GM12878 (cell line): Measurements from ENCODE around the gene MAP3K6. TPM values are rescaled to one million over a fixed set of nuclear protein-coding genes. Genes with fewer than 3 reads are reported as not detected.

ENCODE experiments used
- ATAC-seq: fragments of 200-7000 bp; cut with Tn5 transposase; 3 replicates; pipeline ENCODE4 v1.9.1; 2020; ENCODE audit warnings: mild to moderate bottlenecking, moderate library complexity
- BruUV-seq: library from RNA; stranded (reverse); fragments of 400-500 nt; replicated peaks from 2 replicates; lab custom pipeline; 2021; lab: Mats Ljungman, UMichigan
- CTCF ChIA-PET: fragments of 300-600 bp; sonication (Branson Sonifier 250); formaldehyde crosslinking; extraction: SDS; loops from one replicate; lab custom pipeline; 2021; ENCODE audit warnings: inconsistent platforms; lab: Yijun Ruan, JAX
- POLR2A ChIA-PET: fragments of 350-600 bp; formaldehyde crosslinking; extraction: SDS; loops from one replicate; lab custom pipeline; 2021; ENCODE audit warnings: inconsistent platforms; lab: Charles Lee
- RAD21 ChIA-PET: fragments of 300-600 bp; sonication (Branson Sonifier 250); formaldehyde crosslinking; loops from one replicate; lab custom pipeline; 2023; ENCODE audit warnings: antibody characterized with exemption; ENCODE audit not compliant: unreplicated experiment; lab: Charles Lee
- SMC1A ChIA-PET: fragments of 300-600 bp; sonication (Branson Sonifier 250); formaldehyde crosslinking; loops from one replicate; lab custom pipeline; 2023; ENCODE audit not compliant: unreplicated experiment, uncharacterized antibody; lab: Charles Lee
- DNase-seq: peaks from one replicate; pipeline ENCODE4 v3.0.0-alpha.2; 2011; ENCODE audit warnings: low read depth, low spot score
- FAIRE-seq: peaks from 3 replicates; lab custom pipeline; 2011; peaks lifted over from hg19 to GRCh38; lab: Jason Lieb, UNC
- H2AFZ ChIP-seq: 2 replicates; pipeline ENCODE4 v1.6.0; 2011; ENCODE audit warnings: low read depth, low read length, control low read depth; ENCODE audit not compliant: control insufficient read depth
- H3K27ac ChIP-seq: 2 replicates; pipeline ENCODE4 v1.5.1; 2011; ENCODE audit warnings: control low read depth; ENCODE audit not compliant: control insufficient read depth, insufficient read depth
- H3K27me3 ChIP-seq, 2 experiments: replicated peaks in 1 of 2; 2 replicates each; pipeline versions ENCODE4 v1.6.0 to v1.6.1; 2011; ENCODE audit warnings: low read length in 1 of 2; ENCODE audit not compliant: control insufficient read depth in 2 of 2, insufficient read depth in 2 of 2
- H3K36me3 ChIP-seq, 2 experiments: 2 replicates each; pipeline ENCODE4 v1.5.1; 2011; ENCODE audit warnings: low read length in 1 of 2; ENCODE audit not compliant: control insufficient read depth in 2 of 2, insufficient read depth in 2 of 2
- H3K4me1 ChIP-seq: 2 replicates; pipeline ENCODE4 v1.6.1; 2011; ENCODE audit warnings: mild to moderate bottlenecking, low read length, moderate library complexity, mixed read lengths; ENCODE audit not compliant: control insufficient read depth, insufficient read depth
- H3K4me2 ChIP-seq: 2 replicates; pipeline ENCODE4 v1.6.0; 2011; ENCODE audit warnings: control low read depth; ENCODE audit not compliant: control insufficient read depth, insufficient read depth
- H3K4me3 ChIP-seq: fragments of 200-600 bp; sonication (generic); 2 replicates; pipeline ENCODE4 v1.5.1; 2016
- H3K79me2 ChIP-seq: 2 replicates; pipeline ENCODE4 v1.6.0; 2011; ENCODE audit warnings: low read length; ENCODE audit not compliant: control insufficient read depth, insufficient read depth
- H3K9ac ChIP-seq: 2 replicates; pipeline ENCODE4 v1.8.0; 2011; ENCODE audit warnings: low read length, control low read depth, mixed read lengths; ENCODE audit not compliant: control insufficient read depth, insufficient read depth
- H3K9me3 ChIP-seq: replicated peaks from 3 replicates; pipeline ENCODE4 v1.5.1; 2011; ENCODE audit warnings: mild to moderate bottlenecking, low read length; ENCODE audit not compliant: control insufficient read depth, insufficient read depth
- H4K20me1 ChIP-seq: 2 replicates; pipeline ENCODE4 v1.6.0; 2011; ENCODE audit not compliant: control insufficient read depth, insufficient read depth
- BCL3 ChIP-seq: IDR thresholded peaks from 2 replicates; pipeline ENCODE4 v1.6.1; 2011; ENCODE audit warnings: borderline replicate concordance, low read depth, mild to moderate bottlenecking, moderate library complexity, low read length; ENCODE audit not compliant: insufficient read depth, poor library complexity, severe bottlenecking
- CTCF ChIP-seq, 3 experiments: IDR thresholded peaks in 2 of 3; conservative IDR thresholded peaks in 1 of 3; 2 replicates each; pipeline ENCODE4 v1.5.1; 2011; ENCODE audit warnings: low read depth in 3 of 3, low read length in 3 of 3, mild to moderate bottlenecking in 3 of 3, control low read depth in 2 of 3, moderate library complexity in 2 of 3, inconsistent platforms in 1 of 3, mixed read lengths in 1 of 3; ENCODE audit not compliant: control insufficient read depth in 2 of 3, insufficient read depth in 1 of 3; ENCODE audit errors: extremely low read depth in 1 of 3
- ETV6 ChIP-seq, 2 experiments: fragments of 450-650 bp in 1 of 2; IDR thresholded peaks in 1 of 2; conservative IDR thresholded peaks in 1 of 2; 2 replicates each; pipeline ENCODE4 v1.6.1; 2014; ENCODE audit warnings: antibody characterized with exemption in 1 of 2, borderline replicate concordance in 1 of 2, low read depth in 1 of 2, mild to moderate bottlenecking in 1 of 2, moderate library complexity in 1 of 2
- POLR2A ChIP-seq: IDR thresholded peaks from 2 replicates; pipeline ENCODE4 v1.6.1; 2011; ENCODE audit warnings: low read depth, mild to moderate bottlenecking, low read length
- POLR2AphosphoS2 ChIP-seq: IDR thresholded peaks from 2 replicates; pipeline ENCODE4 v1.6.1; 2011; ENCODE audit warnings: low read depth, mild to moderate bottlenecking, low read length, improper control_type of control experiment, moderate library complexity
- POLR2AphosphoS5 ChIP-seq: IDR thresholded peaks from 2 replicates; pipeline ENCODE4 v1.6.1; 2011; ENCODE audit warnings: mild to moderate bottlenecking, low read length, inconsistent platforms
- RAD21 ChIP-seq: IDR thresholded peaks from 2 replicates; pipeline ENCODE4 v1.6.1; 2011; ENCODE audit warnings: mild to moderate bottlenecking, low read depth, low read length, moderate library complexity; ENCODE audit not compliant: insufficient read depth
- SREBF2 ChIP-seq: IDR thresholded peaks from 2 replicates; pipeline ENCODE4 v1.6.1; 2012; ENCODE audit warnings: mild to moderate bottlenecking, low read length
- YY1 ChIP-seq: IDR thresholded peaks from 2 replicates; pipeline ENCODE4 v1.6.1; 2011; ENCODE audit warnings: low read depth, mild to moderate bottlenecking, low read length
- WGBS: methylation state at CpG from one replicate; pipeline ENCODE4 v1.1.6; 2016; ENCODE audit warnings: low lambda C conversion rate; ENCODE audit not compliant: insufficient replicate concordance, insufficient coverage; ENCODE audit errors: missing lambda C conversion rate; 5-methylcytosine and 5-hydroxymethylcytosine counted together
- in situ Hi-C: fragments of 300-500 bp; cut with MboI; formaldehyde crosslinking; loops from 9 replicates; pipeline ENCODE4 v1.14.3; 2018; ENCODE audit warnings: mixed read lengths
- intact Hi-C: fragments of 100-400 bp; cut with micrococcal nuclease; formaldehyde crosslinking; loops from one replicate; pipeline ENCODE4 v1.14.2; 2022; ENCODE audit not compliant: unreplicated experiment
- polyA plus RNA-seq, 11 experiments: library from polyadenylated mRNA; depleted of rRNA in 4 of 11; unstranded in 6 of 11; stranded (reverse) in 5 of 11; fragments of >200 nt; fragmentation: Nextera tagmentation in 4 of 11; fragmentation: Illumina TruSeq in 1 of 11; extraction: Ambion mirVana in 4 of 11; extraction: Trizol in 1 of 11; gene quantifications; 1 replicate in 1 of 11; 2 replicates in 10 of 11; pipeline versions ENCODE4 v1.2.1 to v1.2.3, GENCODE V29; 2011 to 2016; ENCODE audit warnings: inconsistent platforms in 2 of 11, missing spikeins in 2 of 11, low read depth in 1 of 11
- total RNA-seq, 4 experiments: library from RNA; depleted of rRNA in 3 of 4; stranded (reverse); fragments of >200 nt in 3 of 4; fragmentation: Illumina TruSeq in 1 of 4; extraction: Trizol in 1 of 4; gene quantifications; 2 replicates each; pipeline versions ENCODE4 v1.2.1 to v1.2.3, GENCODE V29; 2013 to 2021

The MAP3K6 gene
- total and polyA plus RNA-seq, 10 of the 15 experiments (the other 5 are each of a cell fraction or from before 2014, with no cell fraction given), result 0.15 to 3.4 (median 1.2) TPM; not detected in 1

- 43% methylated on average over 8 of the region's 8 CpGs for WGBS
- no peaks in the 10 kb centered on the region for H3K79me2 ChIP-seq
- in situ Hi-C loops, result no loop called here
- ChIA-PET CTCF (interaction anchor here (0.8 to 13.5 kb wide), 16 partner anchors 12 to 204 kb away, joined by 3 to 265 read pairs (median 5); partner anchors contain the start of genes AHDC1 and WASF2), SMC1A (interaction anchor here (0.8 to 2.4 kb wide), 9 partner anchors 12 to 267 kb away, joined by 3 to 9 read pairs (median 3); no protein-coding TSS in a partner anchor), RAD21 (interaction anchor here (0.8 to 3.6 kb wide), 7 partner anchors 8 to 204 kb away, joined by 3 to 34 read pairs (median 3); partner anchors contain the start of gene AHDC1), POLR2A (no interaction called here)
- intact Hi-C loops, result no loop called here
- TF ChIP-seq RAD21, result peak; percentile 55
- peak; percentile 61; the same call in 1 of the 2 replicates for TF ChIP-seq POLR2AphosphoS5
- TF ChIP-seq POLR2A, result 0 out of 2 replicates have a peak, but pooled peaks have one; percentile 37
- TF ChIP-seq ETV6 (conservative IDR thresholded peaks at IDR 0.05 in 1 of 2, IDR thresholded peaks at IDR 0.05 in 1 of 2; ENCODE audit: borderline replicate concordance in 1 of 2, low read depth in 1 of 2), result no peak
- TF ChIP-seq BCL3, result peak; percentile 6
- TF ChIP-seq CTCF (IDR thresholded peaks at IDR 0.05 in 2 of 3, conservative IDR thresholded peaks at IDR 0.05 in 1 of 3; ENCODE audit: control insufficient read depth in 2 of 3, extremely low read depth in 1 of 3, insufficient read depth in 1 of 3, low read depth in 3 of 3, low read length in 3 of 3), result peak; percentile 37 to 48 (median 43); a peak in 4 of 6 replicates
- 0 out of 2 replicates have a peak, but pooled peaks have one; percentile 53 for TF ChIP-seq POLR2AphosphoS2
- no peak for TF ChIP-seq SREBF2
- TF ChIP-seq YY1, result 0 out of 2 replicates have a peak, but pooled peaks have one; percentile 9
- H2AFZ ChIP-seq, result no peak overlapping the region
- H3K9ac ChIP-seq, result no peak overlapping the region
- BruUV-seq, result no TSS peak
- no peak overlapping the region for H3K4me2 ChIP-seq
- no peaks in the 10 kb centered on the region for H3K9me3 ChIP-seq
- peaks cover 16% of the 10 kb centered on the region for H3K4me1 ChIP-seq
- ATAC-seq (peak; percentile 31), FAIRE-seq (no peak), DNase-seq (no peak)
- no peak overlapping the region for H3K27ac ChIP-seq
- H3K4me3 ChIP-seq, result no peak overlapping the region
- H3K36me3 ChIP-seq, result peaks cover under 1 to 7% of the 10 kb centered on the region in 2 experiments; a peak in 3 of 4 replicates
- no peaks in the 10 kb centered on the region for H3K27me3 ChIP-seq
- no peaks in the 10 kb centered on the region for H4K20me1 ChIP-seq
Measured at GRCh38 chr1:27402349-27402754, 35.6 kb upstream of the MAP3K6 start.
